IPS-18c (cell line): ENCODE measurements around the gene OPCML.
"Not testable (repeated sequence)": the region's sequence is repeated elsewhere in the genome, so short reads cannot be mapped to it uniquely, and the experiment has no call there.

ENCODE experiments used
- H3K4me3 ChIP-seq: 2 replicates; pipeline ENCODE4 v1.7.0; 2013; ENCODE audit warnings: low read depth, mild to moderate bottlenecking, low read length, moderate library complexity; ENCODE audit not compliant: insufficient read depth
- H3K9me3 ChIP-seq: one replicate; pipeline ENCODE4 v1.6.1; 2013; ENCODE audit warnings: mild to moderate bottlenecking, low read length, moderate library complexity; ENCODE audit not compliant: control insufficient read depth, insufficient read depth

OPCML gene

DNA sequence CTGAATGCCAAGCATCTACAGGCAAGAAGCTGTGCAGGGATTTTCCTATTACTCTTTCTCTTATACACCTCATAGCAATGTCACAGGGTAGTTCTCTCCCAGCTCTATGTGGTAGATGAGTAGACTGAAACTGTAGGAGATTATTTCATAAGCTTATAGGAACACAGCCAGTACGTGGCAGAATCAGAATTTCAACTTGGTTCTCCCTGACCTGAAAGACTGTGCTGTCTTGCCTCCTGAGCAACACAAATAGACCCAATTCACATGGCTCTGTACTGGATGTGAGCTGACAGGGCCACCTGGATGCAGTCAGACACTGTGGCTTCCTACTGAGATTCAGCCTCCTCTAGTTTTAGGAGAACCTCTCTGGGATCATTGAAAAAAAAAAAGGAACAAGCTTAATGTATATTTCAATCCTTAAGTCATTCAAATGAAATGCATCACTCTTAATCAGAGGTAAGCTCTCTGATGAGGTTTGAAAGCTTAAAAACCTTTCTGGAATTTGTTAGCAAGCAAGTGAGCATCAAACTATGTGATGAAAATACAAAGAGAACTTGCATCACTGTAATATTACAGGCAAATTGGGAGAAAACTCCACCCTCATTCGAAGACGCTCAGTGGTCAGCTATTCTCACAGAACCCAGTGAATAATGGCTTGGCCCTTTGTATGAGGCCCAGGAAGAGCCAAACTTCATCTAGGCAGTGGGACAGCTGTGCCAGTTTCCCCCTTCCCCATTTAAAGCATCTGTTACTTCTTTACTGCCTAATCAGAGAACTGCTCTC lies 1122.5 kb downstream of the OPCML start:
- H3K9me3 ChIP-seq, result no peaks in the 10 kb centered on the region

DNA sequence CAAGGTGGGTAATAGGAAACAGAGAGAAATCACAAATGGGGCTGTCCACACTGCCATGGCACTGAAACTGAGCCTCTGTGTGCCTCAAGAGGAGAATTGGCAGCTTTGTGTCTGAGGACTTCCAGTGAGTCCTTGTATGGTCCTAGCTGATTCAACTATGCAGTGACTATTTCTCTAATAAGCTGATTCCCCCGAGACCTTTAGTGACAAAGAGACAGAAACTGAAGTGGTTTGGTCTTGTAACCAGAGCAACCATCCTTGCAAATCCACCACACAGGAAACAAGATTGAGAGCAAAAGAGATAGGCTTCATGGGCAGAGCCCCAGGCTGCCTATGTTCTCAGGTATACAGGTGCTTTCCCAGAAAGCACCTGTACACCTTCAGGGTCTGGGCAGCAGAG lies 1123.4 kb downstream of the OPCML start:
- H3K4me3 ChIP-seq, result no peak overlapping the region
- no peaks in the 10 kb centered on the region for H3K9me3 ChIP-seq

More for the DNA sequence above, 1122.5 kb downstream of the OPCML start:
- no peak overlapping the region for H3K4me3 ChIP-seq

DNA sequence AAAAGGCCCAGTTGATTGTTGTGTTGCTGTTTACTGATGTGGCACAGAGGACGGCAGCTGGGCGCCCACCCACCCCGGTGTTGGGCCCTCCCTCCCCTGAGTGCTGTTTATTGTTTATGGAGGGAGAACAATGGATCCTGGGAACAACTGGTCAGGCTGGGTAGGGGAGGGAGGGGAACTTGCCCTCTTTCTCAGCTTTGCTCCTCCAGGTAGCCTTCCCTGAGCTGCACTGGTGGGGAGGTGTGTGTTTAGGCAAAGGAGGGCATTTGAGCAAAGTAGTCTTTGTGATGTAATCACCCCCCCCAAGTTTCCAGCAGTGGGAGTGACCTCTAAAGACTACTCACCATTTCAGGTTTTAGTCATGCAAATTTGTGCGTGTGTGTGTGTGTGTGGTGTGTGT lies 1126.6 kb downstream of the OPCML start:
- H3K4me3 ChIP-seq, result no peak overlapping the region
- no peaks in the 10 kb centered on the region for H3K9me3 ChIP-seq

DNA sequence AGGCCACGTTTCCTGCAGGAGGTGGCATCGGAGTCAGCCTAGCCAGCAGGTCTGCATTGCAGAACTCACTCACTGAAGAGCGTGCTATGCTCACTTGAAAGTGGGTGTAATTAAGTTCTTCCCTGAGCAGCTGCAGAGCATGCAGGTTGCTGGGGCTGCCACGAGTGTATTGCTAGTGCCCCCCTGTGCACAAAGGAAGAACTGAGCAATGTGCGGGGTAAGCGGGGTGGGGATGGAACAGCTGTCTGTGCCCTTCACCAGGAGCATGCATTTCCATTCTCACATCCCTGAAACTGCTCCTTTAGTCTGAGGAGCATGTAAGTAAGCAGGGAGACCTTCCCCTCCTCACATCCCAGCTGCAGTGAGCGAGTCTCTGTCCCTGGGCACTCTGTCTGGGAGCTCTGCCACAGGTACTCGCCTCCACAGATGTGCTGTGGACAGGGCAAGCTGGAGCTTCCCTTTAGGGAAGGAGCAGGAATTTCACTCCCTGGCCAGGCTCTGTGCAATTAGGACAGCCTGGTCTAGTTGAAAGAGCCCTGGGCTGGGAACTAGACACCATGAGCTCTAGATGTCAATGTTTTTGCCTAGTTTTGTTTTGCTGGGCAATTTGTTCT lies 1130.1 kb downstream of the OPCML start:
- Histone ChIP-seq H3K9me3 (no peaks in the 10 kb centered on the region), H3K4me3 (no peak overlapping the region)

DNA sequence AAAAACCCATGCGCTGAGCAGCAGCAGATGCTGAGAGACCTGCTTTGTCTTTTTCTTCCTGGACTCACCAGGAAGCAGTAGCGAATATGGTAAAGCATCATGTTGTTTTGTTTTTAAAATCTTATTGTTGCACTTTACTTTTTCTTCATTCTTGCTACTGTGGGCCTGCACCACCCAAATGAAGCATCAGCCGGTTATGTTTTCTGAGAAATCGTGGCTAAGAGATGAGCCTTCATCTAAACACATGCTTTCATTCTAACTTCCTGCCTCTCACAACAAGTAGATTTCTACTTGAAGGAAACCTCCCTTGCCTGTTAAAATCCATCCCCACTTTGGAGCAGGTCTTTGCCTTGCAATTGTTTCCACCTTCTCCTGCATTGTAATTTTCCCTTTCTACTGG lies 1136.0 kb downstream of the OPCML start:
- no peaks in the 10 kb centered on the region for H3K9me3 ChIP-seq
- H3K4me3 ChIP-seq, result no peak overlapping the region

DNA sequence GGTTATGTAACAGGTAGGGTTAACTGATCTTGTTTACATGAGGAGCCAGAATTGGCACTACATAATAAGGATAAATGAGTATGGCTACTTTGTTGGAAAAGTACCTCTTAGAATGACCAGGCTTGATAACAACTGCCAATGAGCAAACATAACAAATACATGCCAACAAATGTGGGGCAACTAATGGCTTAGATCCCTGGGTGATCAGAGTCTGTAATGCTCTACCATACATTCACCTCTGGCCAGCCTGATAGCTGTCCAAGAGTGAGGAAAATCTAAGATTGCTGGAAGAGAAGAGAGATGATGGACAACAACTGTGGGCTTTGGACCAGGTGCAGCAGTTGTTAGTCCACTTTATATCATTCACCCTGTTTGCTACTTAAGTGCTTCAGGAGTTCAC lies 1136.9 kb downstream of the OPCML start:
- no peak overlapping the region for H3K4me3 ChIP-seq
- H3K9me3 ChIP-seq, result no peaks in the 10 kb centered on the region

DNA sequence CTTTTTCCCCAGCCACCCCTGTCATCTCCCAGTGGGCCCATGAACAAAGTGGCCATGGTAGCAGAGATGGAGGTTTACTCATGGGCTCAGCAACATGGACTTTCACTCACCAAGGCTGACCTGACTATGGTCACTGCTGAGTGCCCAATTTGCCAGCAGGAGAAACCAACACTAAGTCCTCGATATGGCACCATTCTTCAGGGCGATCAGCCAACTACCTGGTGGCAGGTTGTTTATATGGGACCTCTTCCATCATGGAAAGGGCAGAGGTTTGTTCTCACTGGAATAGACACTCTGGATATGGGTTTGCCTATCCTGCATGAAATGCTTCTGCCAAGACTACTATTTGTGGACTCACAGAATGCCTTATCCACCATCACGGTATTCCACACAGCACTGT lies 1152.8 kb downstream of the OPCML start:
- H3K4me3 ChIP-seq, result no peak overlapping the region
- H3K9me3 ChIP-seq, result peaks cover 5% of the 10 kb centered on the region

DNA sequence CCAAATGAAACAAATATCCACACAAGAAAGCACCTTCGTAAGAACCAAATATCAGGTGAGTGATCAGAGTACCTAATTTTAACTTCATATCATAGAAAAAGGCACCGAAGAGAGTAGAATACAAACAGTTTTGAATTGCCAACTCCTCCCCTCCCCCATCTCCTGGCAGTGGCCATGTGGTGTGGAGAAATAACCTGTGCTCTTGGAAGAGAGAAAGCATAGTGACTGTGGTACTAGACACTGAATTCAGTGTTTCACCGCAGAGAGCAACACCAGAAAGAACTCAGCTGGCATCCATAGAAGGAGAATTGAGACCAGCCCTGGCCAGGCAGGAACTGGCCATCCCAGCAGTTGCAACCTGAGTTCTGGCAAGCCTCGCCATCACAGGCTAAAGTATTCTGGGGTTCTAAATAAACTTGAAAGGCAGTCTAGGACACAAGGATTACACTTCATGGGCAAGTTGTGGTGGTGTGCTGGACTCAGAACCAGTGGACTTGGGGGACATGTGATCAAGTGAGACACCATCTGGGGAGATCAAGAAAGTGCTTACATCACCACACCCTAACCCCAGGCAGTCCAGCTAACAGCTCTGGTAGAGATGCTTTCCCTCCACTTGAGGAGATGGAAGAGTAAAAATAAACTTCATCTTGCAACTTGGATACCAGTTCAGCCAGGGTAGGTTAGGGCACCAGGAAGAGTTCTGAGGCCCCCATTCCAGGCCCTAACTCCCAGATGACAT lies 1158.7 kb downstream of the OPCML start:
- Histone ChIP-seq H3K4me3 (no peak overlapping the region), H3K9me3 (peaks cover 2% of the 10 kb centered on the region)

DNA sequence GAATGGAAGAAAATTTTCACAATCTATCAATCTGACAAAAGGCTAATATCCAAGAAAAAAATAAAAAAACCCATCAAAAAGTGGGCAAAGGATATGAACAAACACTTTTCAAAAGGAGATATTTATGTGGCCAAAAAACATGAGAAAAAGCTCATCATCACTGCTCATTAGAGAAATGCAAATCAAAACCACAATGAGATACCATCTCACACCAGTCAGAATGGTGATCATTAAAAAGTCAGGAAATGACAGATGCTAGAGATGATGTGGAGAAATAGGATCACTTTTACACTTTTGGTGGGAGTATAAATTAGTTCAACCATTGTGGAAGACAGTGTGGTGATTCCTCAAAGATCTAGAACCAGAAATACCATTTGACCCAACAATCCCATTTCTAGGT lies 1162.2 kb downstream of the OPCML start:
- H3K4me3 ChIP-seq, H3K9me3 ChIP-seq: not testable (repeated sequence)

DNA sequence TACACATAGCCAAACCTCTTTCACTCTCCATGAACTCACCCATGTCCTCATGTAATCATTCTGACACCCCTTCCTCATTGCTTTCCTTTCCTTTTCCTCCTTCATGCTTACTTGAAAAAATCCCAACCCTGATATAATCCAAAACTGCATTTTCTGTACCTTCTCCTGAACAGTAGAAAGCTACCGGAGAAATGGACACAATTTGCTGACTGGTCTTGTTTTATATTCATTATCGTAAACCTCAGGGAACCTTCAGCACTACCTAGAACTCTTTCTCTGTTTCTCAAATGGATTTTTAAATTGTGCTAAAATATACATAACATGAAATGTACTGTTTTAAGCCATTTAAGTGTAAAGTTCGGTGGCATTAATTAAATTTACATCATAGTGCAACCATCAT lies 1165.0 kb downstream of the OPCML start:
- H3K4me3 ChIP-seq, result no peak overlapping the region
- H3K9me3 ChIP-seq, result no peaks in the 10 kb centered on the region

DNA sequence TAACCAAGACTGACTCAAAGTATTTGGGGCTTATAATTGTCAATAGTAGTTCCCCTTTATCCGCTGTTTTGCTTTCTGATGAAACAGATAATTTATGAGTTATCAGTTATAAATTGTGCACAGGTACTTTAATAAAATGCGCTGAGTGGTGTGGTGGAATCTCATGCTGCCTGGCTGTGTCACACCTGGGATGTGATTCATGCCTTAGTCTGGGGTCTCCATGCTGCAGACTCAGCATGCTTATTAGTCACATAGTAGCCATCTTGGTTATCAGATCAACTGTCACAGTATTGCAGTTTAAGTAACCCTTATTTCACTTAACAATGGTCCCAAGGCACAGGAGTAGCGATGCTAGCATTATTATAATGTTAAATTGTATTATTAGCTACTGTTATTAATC lies 1166.7 kb downstream of the OPCML start:
- Histone ChIP-seq H3K9me3 (peaks cover 2% of the 10 kb centered on the region), H3K4me3 (no peak overlapping the region)
